Gastrocnemius medialis (tissue), 4 donors: ENCODE results near the gene MAS1L. TPM values are rescaled to one million over a fixed set of nuclear protein-coding genes. Genes with fewer than 3 reads are reported as not detected.

Source experiments
- ATAC-seq, 2 donors: fragments of 150-250 bp; one replicate each; pipeline ENCODE4 v1.9.1; 2016
- DNase-seq, 2 donors: peaks; one replicate each; pipeline ENCODE4 v3.0.0-alpha.2; 2019
- H3K27ac ChIP-seq, 4 donors: fragments of 200-600 bp; sonication (generic); 1 replicate in 1 of 4; 2 replicates in 3 of 4; pipeline ENCODE4 v1.5.1; 2016 to 2018; ENCODE audit warnings: mild to moderate bottlenecking in 2 of 4, moderate library complexity in 1 of 4
- H3K27me3 ChIP-seq, 3 donors: fragments of 200-600 bp; sonication (generic) in 2 of 3; 1 replicate in 1 of 3; 2 replicates in 2 of 3; pipeline versions ENCODE4 v1.5.1 to v1.6.0; 2016 to 2019; ENCODE audit warnings: mild to moderate bottlenecking in 1 of 3, moderate library complexity in 1 of 3
- H3K36me3 ChIP-seq, 2 donors: fragments of 200-600 bp; sonication (generic) in 1 of 2; one replicate each; pipeline ENCODE4 v1.5.1; 2017 to 2018
- H3K4me1 ChIP-seq, 2 donors: fragments of 200-600 bp; sonication (generic) in 1 of 2; one replicate each; pipeline ENCODE4 v1.5.1; 2016 to 2017; ENCODE audit warnings: mild to moderate bottlenecking in 2 of 2
- H3K4me3 ChIP-seq, 4 donors: fragments of 200-600 bp; sonication (generic) in 3 of 4; 1 replicate in 1 of 4; 2 replicates in 3 of 4; pipeline ENCODE4 v1.5.1; 2016 to 2019; ENCODE audit warnings: mild to moderate bottlenecking in 2 of 4
- H3K9me3 ChIP-seq, 3 donors: fragments of 200-600 bp; sonication (generic) in 2 of 3; 1 replicate in 1 of 3; 2 replicates in 2 of 3; pipeline ENCODE4 v1.5.1; 2016 to 2019
- CTCF ChIP-seq, 5 experiments: fragments of 450-650 bp in 3 of 5; fragments of 200-600 bp in 2 of 5; sonication (generic) in 2 of 5; IDR thresholded peaks in 4 of 5; conservative IDR thresholded peaks in 1 of 5; 1 replicate in 4 of 5; 2 replicates in 1 of 5; pipeline ENCODE4 v1.5.1; 2016 to 2019; ENCODE audit warnings: antibody characterized with exemption in 5 of 5, mild to moderate bottlenecking in 3 of 5, moderate library complexity in 3 of 5
- POLR2A ChIP-seq, 2 donors: fragments of 450-650 bp; IDR thresholded peaks; one replicate each; pipeline ENCODE4 v1.6.1; 2017; ENCODE audit warnings: antibody characterized with exemption in 2 of 2, mild to moderate bottlenecking in 2 of 2, moderate library complexity in 2 of 2
- in situ Hi-C, 4 donors: fragments of 200-750 bp; cut with MboI; loops; one replicate each; pipeline versions ENCODE4 v1.15.0 to v1.8.0; 2017; ENCODE audit warnings: low sequenced_read_pairs in 4 of 4
- intact Hi-C: fragments of 100-400 bp; cut with DNase I; formaldehyde crosslinking; loops from one replicate; pipeline ENCODE4 v1.15.1; 2023; ENCODE audit warnings: low total_unique reads
- total RNA-seq, 4 donors: library from RNA; depleted of rRNA; stranded (reverse); fragments of >200 nt; gene quantifications; one replicate each; pipeline versions ENCODE4 v1.1.0 to v1.2.3, GENCODE V29; 2016

Gene MAS1L
- total RNA-seq, 4 donors from 2014 or later, result not detected

GRCh38 chr6:29474996-29475395 lies 12.8 kb downstream of the MAS1L start:
- TF ChIP-seq CTCF (IDR thresholded peaks at IDR 0.05 in 4 of 5, conservative IDR thresholded peaks at IDR 0.05 in 1 of 5) (no peak), POLR2A (IDR thresholded peaks at IDR 0.05) (no peak)
- intact Hi-C loops (no loop called here), in situ Hi-C loops (no loop called here)
- no peak overlapping the region for H3K27ac ChIP-seq
- no peaks in the 10 kb centered on the region for H3K27me3 ChIP-seq
- no peaks in the 10 kb centered on the region for H3K9me3 ChIP-seq
- no peaks in the 10 kb centered on the region for H3K36me3 ChIP-seq
- H3K4me1 ChIP-seq, result no peaks in the 10 kb centered on the region
- DNase-seq (no peak), ATAC-seq (no peak)
- no peak overlapping the region for H3K4me3 ChIP-seq

- Histone ChIP-seq H3K4me1 (no peaks in the 10 kb centered on the region), H3K36me3 (no peaks in the 10 kb centered on the region), H3K27ac (no peak overlapping the region), H3K27me3 (no peaks in the 10 kb centered on the region), H3K9me3 (no peaks in the 10 kb centered on the region), H3K4me3 (no peak overlapping the region)
- in situ Hi-C loops, result no loop called here
- ATAC-seq, result no peak
- intact Hi-C loops, result no loop called here
- TF ChIP-seq CTCF (IDR thresholded peaks at IDR 0.05 in 4 of 5, conservative IDR thresholded peaks at IDR 0.05 in 1 of 5) (no peak), POLR2A (IDR thresholded peaks at IDR 0.05) (no peak)
- DNase-seq, result no peak
Measured at GRCh38 chr6:29466241-29466640, 21.5 kb downstream of the MAS1L start.

- Histone ChIP-seq H3K36me3 (no peaks in the 10 kb centered on the region), H3K4me3 (no peak overlapping the region), H3K27ac (no peak overlapping the region), H3K27me3 (no peaks in the 10 kb centered on the region), H3K9me3 (no peaks in the 10 kb centered on the region), H3K4me1 (no peaks in the 10 kb centered on the region)
- ATAC-seq (no peak), DNase-seq (no peak)
- TF ChIP-seq CTCF (IDR thresholded peaks at IDR 0.05 in 4 of 5, conservative IDR thresholded peaks at IDR 0.05 in 1 of 5) (no peak), POLR2A (IDR thresholded peaks at IDR 0.05) (no peak)
- in situ Hi-C loops, result no loop called here
- intact Hi-C loops, result no loop called here
Measured at GRCh38 chr6:29465801-29466200, 22.0 kb downstream of the MAS1L start.

GRCh38 chr6:29465279-29465678 lies 22.5 kb downstream of the MAS1L start:
- H3K36me3 ChIP-seq, result no peaks in the 10 kb centered on the region
- no peak overlapping the region for H3K4me3 ChIP-seq
- no peaks in the 10 kb centered on the region for H3K9me3 ChIP-seq
- intact Hi-C loops, result no loop called here
- no peaks in the 10 kb centered on the region for H3K27me3 ChIP-seq
- in situ Hi-C loops, result no loop called here
- DNase-seq (no peak), ATAC-seq (no peak)
- H3K4me1 ChIP-seq, result no peaks in the 10 kb centered on the region
- no peak overlapping the region for H3K27ac ChIP-seq
- no peak for TF ChIP-seq POLR2A (IDR thresholded peaks at IDR 0.05)
- TF ChIP-seq CTCF (IDR thresholded peaks at IDR 0.05 in 4 of 5, conservative IDR thresholded peaks at IDR 0.05 in 1 of 5), result no peak

GRCh38 chr6:29462022-29462421 lies 25.7 kb downstream of the MAS1L start:
- in situ Hi-C loops, result no loop called here

More at GRCh38 chr6:29462022-29462421, 25.7 kb downstream of the MAS1L start:
- no peak overlapping the region for H3K4me3 ChIP-seq
- DNase-seq (no peak), ATAC-seq (no peak)
- H3K9me3 ChIP-seq, result no peaks in the 10 kb centered on the region
- no peaks in the 10 kb centered on the region for H3K27me3 ChIP-seq
- intact Hi-C loops, result no loop called here
- H3K36me3 ChIP-seq, result no peaks in the 10 kb centered on the region
- H3K4me1 ChIP-seq, result no peaks in the 10 kb centered on the region
- H3K27ac ChIP-seq, result no peak overlapping the region
- no peak for TF ChIP-seq CTCF (IDR thresholded peaks at IDR 0.05 in 4 of 5, conservative IDR thresholded peaks at IDR 0.05 in 1 of 5)
- no peak for TF ChIP-seq POLR2A (IDR thresholded peaks at IDR 0.05)
